HCT116 (cell line): Measurements from ENCODE around the gene CHI3L2. TPM values are rescaled to one million over a fixed set of nuclear protein-coding genes. Genes with fewer than 3 reads are reported as not detected.

Experiments used
- ATAC-seq: fragments of 200-7000 bp; cut with Tn5 transposase; 2 replicates; pipeline ENCODE4 v1.9.1; 2020; ENCODE audit warnings: mild to moderate bottlenecking, moderate library complexity
- BruUV-seq: library from RNA; stranded (reverse); fragments of 400-500 nt; replicated peaks from 2 replicates; lab custom pipeline; 2021; lab: Mats Ljungman, UMichigan
- CTCF ChIA-PET: fragments of 300-600 bp; sonication (Branson Sonifier 250); formaldehyde crosslinking; loops from one replicate; lab custom pipeline; 2021; ENCODE audit warnings: antibody characterized with exemption; lab: Charles Lee
- POLR2A ChIA-PET: fragments of 300-600, 350-600 bp; sonication (Branson Sonifier 250); formaldehyde crosslinking; loops from one replicate; lab custom pipeline; 2021; ENCODE audit warnings: antibody characterized with exemption; lab: Charles Lee
- RAD21 ChIA-PET, 2 experiments: fragments of 300-600 bp; sonication (Branson Sonifier 250); formaldehyde crosslinking; loops; one replicate each; lab custom pipeline; 2023; ENCODE audit warnings: low total read pairs in 2 of 2; ENCODE audit not compliant: uncharacterized antibody in 2 of 2, unreplicated experiment in 2 of 2, low non-redundant PET in 1 of 2; lab: Charles Lee
- DNase-seq: peaks from one replicate; pipeline ENCODE4 v3.0.0-alpha.2; 2010; ENCODE audit warnings: low read depth, low spot score
- H2AFZ ChIP-seq: fragments of 200-600 bp; shearing (Covaris generic), sonication (generic); 2 replicates; pipeline ENCODE4 v1.6.1; 2017; ENCODE audit warnings: low read depth, mixed run types, mixed read lengths, antibody characterized with exemption, low read length; ENCODE audit not compliant: poor library complexity, severe bottlenecking
- H3K27ac ChIP-seq: 2 replicates; pipeline ENCODE4 v1.5.1; 2012; ENCODE audit warnings: low read depth, low read length
- H3K27me3 ChIP-seq: fragments of 200-600 bp; sonication (generic); 2 replicates; pipeline ENCODE4 v1.6.1; 2016; ENCODE audit warnings: mixed run types, low read length, mixed read lengths; ENCODE audit not compliant: insufficient read depth
- H3K36me3 ChIP-seq, 2 experiments: fragments of 200-500 bp in 1 of 2; fragments of 200-600 bp in 1 of 2; sonication (Bioruptor generic) in 1 of 2; sonication (generic) in 1 of 2; 2 replicates each; pipeline versions ENCODE4 v1.5.1 to v1.6.1; 2014 to 2016; ENCODE audit warnings: low read length in 2 of 2, inconsistent platforms in 1 of 2, mixed read lengths in 1 of 2, mixed run types in 1 of 2; ENCODE audit not compliant: insufficient read depth in 2 of 2, control insufficient read depth in 1 of 2
- H3K4me1 ChIP-seq, 2 experiments: fragments of 200-600 bp in 1 of 2; sonication (generic) in 1 of 2; 2 replicates each; pipeline versions ENCODE4 v1.5.1 to v1.6.1; 2012 to 2017; ENCODE audit warnings: low read length in 2 of 2, inconsistent platforms in 1 of 2, mild to moderate bottlenecking in 1 of 2, mixed read lengths in 1 of 2, mixed run types in 1 of 2, moderate library complexity in 1 of 2; ENCODE audit not compliant: insufficient read depth in 2 of 2, control insufficient read depth in 1 of 2
- H3K4me2 ChIP-seq: fragments of 200-600 bp; sonication (generic); 2 replicates; pipeline ENCODE4 v1.6.1; 2017; ENCODE audit warnings: mixed run types, low read length, mixed read lengths
- H3K4me3 ChIP-seq, 2 experiments: fragments of 200-600 bp in 1 of 2; sonication (generic) in 1 of 2; replicated peaks in 1 of 2; 2 replicates each; pipeline ENCODE4 v1.5.1; 2011 to 2016; ENCODE audit warnings: low read length in 2 of 2, control low read depth in 1 of 2, low read depth in 1 of 2, mild to moderate bottlenecking in 1 of 2, mixed read lengths in 1 of 2, mixed run types in 1 of 2
- H3K79me2 ChIP-seq: fragments of 200-600 bp; sonication (generic); 2 replicates; pipeline ENCODE4 v1.6.1; 2017; ENCODE audit warnings: mild to moderate bottlenecking, mixed run types, low read length, moderate library complexity, mixed read lengths; ENCODE audit not compliant: insufficient read depth
- H3K9ac ChIP-seq: fragments of 200-600 bp; sonication (generic); 2 replicates; pipeline ENCODE4 v1.6.1; 2016; ENCODE audit warnings: low read length, mixed read lengths
- H3K9me2 ChIP-seq: fragments of 200-600 bp; sonication (generic), shearing (Covaris generic); 2 replicates; pipeline ENCODE4 v1.6.1; 2017; ENCODE audit warnings: mixed run types, mild to moderate bottlenecking, moderate library complexity; ENCODE audit not compliant: insufficient read depth
- H3K9me3 ChIP-seq, 2 experiments: fragments of 200-500 bp in 1 of 2; fragments of 200-600 bp in 1 of 2; sonication (Bioruptor generic) in 1 of 2; sonication (generic) in 1 of 2; 2 replicates each; pipeline ENCODE4 v1.6.1; 2014 to 2017; ENCODE audit warnings: low read length in 2 of 2, mixed read lengths in 2 of 2, inconsistent platforms in 1 of 2, low read depth in 1 of 2, mild to moderate bottlenecking in 1 of 2, mixed run types in 1 of 2, moderate library complexity in 1 of 2; ENCODE audit not compliant: control insufficient read depth in 1 of 2, insufficient read depth in 1 of 2
- H4K20me1 ChIP-seq: fragments of 200-600 bp; sonication (generic), shearing (Covaris generic); 2 replicates; pipeline ENCODE4 v1.6.1; 2017; ENCODE audit warnings: mixed run types, mild to moderate bottlenecking, moderate library complexity; ENCODE audit not compliant: insufficient read depth
- CBX3 ChIP-seq: IDR thresholded peaks from 2 replicates; pipeline ENCODE4 v1.6.1; 2012; ENCODE audit warnings: low read depth
- ELF1 ChIP-seq: IDR thresholded peaks from 2 replicates; pipeline ENCODE4 v1.6.1; 2012; ENCODE audit warnings: low read depth, borderline replicate concordance
- EZH2 ChIP-seq: fragments of 200-600 bp; sonication (generic); IDR thresholded peaks from 2 replicates; pipeline ENCODE4 v1.6.1; 2017; ENCODE audit warnings: antibody characterized with exemption, mixed run types
- EZH2phosphoT487 ChIP-seq: fragments of 200-600 bp; IDR thresholded peaks from 2 replicates; pipeline ENCODE4 v1.6.1; 2018; ENCODE audit warnings: antibody characterized with exemption, borderline replicate concordance
- FOSL1 ChIP-seq: IDR thresholded peaks from 2 replicates; pipeline ENCODE4 v1.6.1; 2012; ENCODE audit warnings: low read depth
- JUND ChIP-seq: IDR thresholded peaks from 2 replicates; pipeline ENCODE4 v1.6.1; 2012
- MAX ChIP-seq: IDR thresholded peaks from 2 replicates; pipeline ENCODE4 v1.6.1; 2012
- POLR2AphosphoS5 ChIP-seq: IDR thresholded peaks from 2 replicates; pipeline ENCODE4 v1.6.1; 2011; ENCODE audit warnings: mild to moderate bottlenecking, low read depth, low read length, moderate library complexity
- RAD21 ChIP-seq: IDR thresholded peaks from 2 replicates; pipeline ENCODE4 v1.6.1; 2012; ENCODE audit warnings: low read depth, mild to moderate bottlenecking
- REST ChIP-seq: IDR thresholded peaks from 2 replicates; pipeline ENCODE4 v1.6.1; 2012; ENCODE audit warnings: low read depth
- SIN3A ChIP-seq: IDR thresholded peaks from 2 replicates; pipeline ENCODE4 v1.6.1; 2012; ENCODE audit warnings: low read depth
- SP1 ChIP-seq: IDR thresholded peaks from 2 replicates; pipeline ENCODE4 v1.6.1; 2012; ENCODE audit warnings: low read depth
- TCF7L2 ChIP-seq: IDR thresholded peaks from 2 replicates; pipeline ENCODE4 v1.7.0; 2011; ENCODE audit warnings: borderline replicate concordance, inconsistent platforms; ENCODE audit not compliant: insufficient read depth, insufficient read length; ENCODE audit errors: extremely low read depth
- YY1 ChIP-seq: IDR thresholded peaks from 2 replicates; pipeline ENCODE4 v1.6.1; 2011; ENCODE audit warnings: low read length, low read depth, moderate library complexity, mild to moderate bottlenecking; ENCODE audit not compliant: insufficient replicate concordance; ENCODE audit errors: extremely low read depth
- ZBTB33 ChIP-seq: IDR thresholded peaks from 2 replicates; pipeline ENCODE4 v1.6.1; 2011; ENCODE audit warnings: mild to moderate bottlenecking, low read length, moderate library complexity; ENCODE audit not compliant: insufficient replicate concordance; ENCODE audit errors: extremely low read depth
- ZFX ChIP-seq: fragments of 450-650 bp; IDR thresholded peaks from 2 replicates; pipeline ENCODE4 v1.6.1; 2017
- ZNF274 ChIP-seq: fragments of 200-500 bp; sonication (Bioruptor generic); IDR thresholded peaks from 2 replicates; pipeline ENCODE4 v1.6.1; 2014; ENCODE audit warnings: mild to moderate bottlenecking, low read depth, low read length, inconsistent platforms
- intact Hi-C: fragments of 100-400 bp; cut with micrococcal nuclease; formaldehyde crosslinking; loops from 2 replicates; pipeline ENCODE4 v1.10.0; 2022
- total RNA-seq: library from RNA; stranded (reverse); gene quantifications from one replicate; pipeline ENCODE4 v1.2.1, GENCODE V29; 2021; ENCODE audit not compliant: unreplicated experiment
- TF ChIP-seq, protein P1 (sequence below), 3 experiments: fragments of 200-600 bp in 1 of 3; sonication (generic) in 1 of 3; IDR thresholded peaks in 2 of 3; conservative IDR thresholded peaks in 1 of 3; 2 replicates each; pipeline ENCODE4 v1.5.1; 2012 to 2017; ENCODE audit warnings: low read depth in 2 of 3, low read length in 2 of 3, antibody characterized with exemption in 1 of 3, borderline replicate concordance in 1 of 3, control low read depth in 1 of 3, mild to moderate bottlenecking in 1 of 3, mixed read lengths in 1 of 3, mixed run types in 1 of 3, moderate library complexity in 1 of 3; ENCODE audit not compliant: insufficient read depth in 1 of 3
- TF ChIP-seq, protein P2 (sequence below): IDR thresholded peaks from 2 replicates; pipeline ENCODE4 v1.6.1; 2012

The CHI3L2 gene
- total RNA-seq, 1 experiment from 2014 or later: not detected

DNA sequence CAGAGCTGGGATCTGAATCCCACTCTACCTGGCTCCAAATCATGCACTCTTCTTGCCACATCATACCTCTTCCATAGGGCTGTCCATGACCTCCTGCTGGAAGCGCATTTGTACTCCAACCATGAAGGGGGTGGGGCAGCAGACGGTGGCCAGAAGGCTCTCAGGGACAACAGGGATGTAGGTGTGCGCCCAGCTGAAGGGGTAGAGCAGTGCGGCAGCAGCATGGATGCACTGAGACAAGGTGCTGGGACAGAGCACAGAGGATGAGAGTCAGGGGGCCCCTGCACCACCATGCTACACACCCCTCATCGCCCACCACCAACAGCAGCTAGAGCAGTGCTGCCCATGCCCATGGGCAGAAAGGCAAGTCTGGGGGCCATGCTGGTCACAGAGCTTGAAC lies 35.4 kb upstream of the CHI3L2 start:
- H3K27me3 ChIP-seq: no peaks in the 10 kb centered on the region
- H3K27ac ChIP-seq: no peak overlapping the region
- TF ChIP-seq EZH2phosphoT487 (no peak), REST (no peak), ELF1 (no peak), RAD21 (no peak), POLR2AphosphoS5 (no peak), SP1 (no peak), SIN3A (no peak), CBX3 (no peak), EZH2 (no peak), FOSL1 (no peak), ZNF274 (no peak), TCF7L2 (no peak), MAX (no peak), ZBTB33 (no peak), ZFX (no peak), YY1 (no peak), JUND (no peak)
- TF ChIP-seq, protein P1, sequence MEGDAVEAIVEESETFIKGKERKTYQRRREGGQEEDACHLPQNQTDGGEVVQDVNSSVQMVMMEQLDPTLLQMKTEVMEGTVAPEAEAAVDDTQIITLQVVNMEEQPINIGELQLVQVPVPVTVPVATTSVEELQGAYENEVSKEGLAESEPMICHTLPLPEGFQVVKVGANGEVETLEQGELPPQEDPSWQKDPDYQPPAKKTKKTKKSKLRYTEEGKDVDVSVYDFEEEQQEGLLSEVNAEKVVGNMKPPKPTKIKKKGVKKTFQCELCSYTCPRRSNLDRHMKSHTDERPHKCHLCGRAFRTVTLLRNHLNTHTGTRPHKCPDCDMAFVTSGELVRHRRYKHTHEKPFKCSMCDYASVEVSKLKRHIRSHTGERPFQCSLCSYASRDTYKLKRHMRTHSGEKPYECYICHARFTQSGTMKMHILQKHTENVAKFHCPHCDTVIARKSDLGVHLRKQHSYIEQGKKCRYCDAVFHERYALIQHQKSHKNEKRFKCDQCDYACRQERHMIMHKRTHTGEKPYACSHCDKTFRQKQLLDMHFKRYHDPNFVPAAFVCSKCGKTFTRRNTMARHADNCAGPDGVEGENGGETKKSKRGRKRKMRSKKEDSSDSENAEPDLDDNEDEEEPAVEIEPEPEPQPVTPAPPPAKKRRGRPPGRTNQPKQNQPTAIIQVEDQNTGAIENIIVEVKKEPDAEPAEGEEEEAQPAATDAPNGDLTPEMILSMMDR (IDR thresholded peaks at IDR 0.05 in 2 of 3, conservative IDR thresholded peaks at IDR 0.05 in 1 of 3; ENCODE audit: borderline replicate concordance in 1 of 3, insufficient read depth in 1 of 3, low read depth in 2 of 3, low read length in 2 of 3): no peak
- TF ChIP-seq, protein P2, sequence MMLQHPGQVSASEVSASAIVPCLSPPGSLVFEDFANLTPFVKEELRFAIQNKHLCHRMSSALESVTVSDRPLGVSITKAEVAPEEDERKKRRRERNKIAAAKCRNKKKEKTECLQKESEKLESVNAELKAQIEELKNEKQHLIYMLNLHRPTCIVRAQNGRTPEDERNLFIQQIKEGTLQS: no peak
- H2AFZ ChIP-seq: no peak overlapping the region
- H3K9me3 ChIP-seq: no peaks in the 10 kb centered on the region
- ChIA-PET RAD21 (no interaction called here), CTCF (interaction anchor here (1.1 kb wide), 1 partner anchor 10 kb away, joined by 3 read pairs; no protein-coding TSS in a partner anchor), POLR2A (interaction anchor here (1.1 kb wide), 1 partner anchor 9 kb away, joined by 3 read pairs; no protein-coding TSS in a partner anchor)
- H3K4me1 ChIP-seq: no peaks in the 10 kb centered on the region
- no TSS peak for BruUV-seq
- H3K9me2 ChIP-seq: no peaks in the 10 kb centered on the region
- no peak overlapping the region for H3K4me3 ChIP-seq
- no peaks in the 10 kb centered on the region for H4K20me1 ChIP-seq
- no peak for DNase-seq
- H3K36me3 ChIP-seq: peaks cover 5 to 31% of the 10 kb centered on the region in 2 experiments; a peak in 3 of 4 replicates
- intact Hi-C loops: no loop called here
- no peak overlapping the region for H3K4me2 ChIP-seq
- no peak overlapping the region for H3K9ac ChIP-seq
- no peaks in the 10 kb centered on the region for H3K79me2 ChIP-seq
- ATAC-seq: no peak
